K562 (cell line): ENCODE results near the gene FBN1.

Experiments
- CHD1 ChIP-seq: fragments of 200-600 bp; sonication (generic); IDR thresholded peaks from one replicate; pipeline ENCODE4 v1.6.1; 2012; ENCODE audit warnings: mild to moderate bottlenecking, moderate library complexity, low read length, inconsistent platforms
- CTCF ChIP-seq, 3 experiments: IDR thresholded peaks in 2 of 3; conservative IDR thresholded peaks in 1 of 3; 2 replicates each; pipeline ENCODE4 v1.5.1; 2011 to 2012; ENCODE audit warnings: low read length in 3 of 3, mild to moderate bottlenecking in 3 of 3, control low read depth in 2 of 3, improper control_type of control experiment in 1 of 3, inconsistent platforms in 1 of 3, low read depth in 1 of 3, mixed read lengths in 1 of 3, moderate library complexity in 1 of 3; ENCODE audit not compliant: insufficient read depth in 2 of 3
- DNMT1 ChIP-seq: fragments of 450-650 bp; IDR thresholded peaks from 2 replicates; pipeline ENCODE4 v1.6.1; 2016; ENCODE audit warnings: antibody characterized with exemption, mild to moderate bottlenecking
- JUN ChIP-seq, 2 experiments: sonication (generic) in 1 of 2; formaldehyde crosslinking in 1 of 2; IDR thresholded peaks; 2 replicates each; pipeline versions ENCODE4 v1.6.1 to v1.8.0; 2012 to 2022; ENCODE audit warnings: borderline replicate concordance in 2 of 2, mild to moderate bottlenecking in 2 of 2, improper control_type of control experiment in 1 of 2, low read depth in 1 of 2, low read length in 1 of 2, missing genetic modification reagents in 1 of 2
- PHB2 ChIP-seq: fragments of 450-650 bp; IDR thresholded peaks from 2 replicates; pipeline ENCODE4 v1.6.1; 2017; ENCODE audit warnings: low read depth
- ZNF24 ChIP-seq: fragments of 450-650 bp; IDR thresholded peaks from 2 replicates; pipeline ENCODE4 v1.6.1; 2016

GRCh38 chr15:48581219-48581618, 64.3 kb downstream of the FBN1 start:
- no peak for TF ChIP-seq PHB2
- no peak for TF ChIP-seq CTCF (IDR thresholded peaks at IDR 0.05 in 2 of 3, conservative IDR thresholded peaks at IDR 0.05 in 1 of 3; ENCODE audit: insufficient read depth in 2 of 3, low read depth in 1 of 3, low read length in 3 of 3)
- TF ChIP-seq ZNF24 = no peak
- TF ChIP-seq CHD1 = no peak
- no peak for TF ChIP-seq DNMT1
- TF ChIP-seq JUN (IDR thresholded peaks at IDR 0.05; ENCODE audit: borderline replicate concordance, low read depth, low read length) = no peak
- TF ChIP-seq JUN (CRISPR knock-in tag; IDR thresholded peaks at IDR 0.05; ENCODE audit: borderline replicate concordance) = no peak
